GM21390 (cell line): Measurements from ENCODE around the gene PCSK4.
"Not testable (repeated sequence)": the region's sequence is repeated elsewhere in the genome, so short reads cannot be mapped to it uniquely, and the experiment has no call there.

Experiments used
- ATAC-seq: cut with Tn5 transposase; IDR thresholded peaks from one replicate; pipeline ENCODE4 v1.9.1; 2021; ENCODE audit not compliant: unreplicated experiment

The PCSK4 gene

DNA sequence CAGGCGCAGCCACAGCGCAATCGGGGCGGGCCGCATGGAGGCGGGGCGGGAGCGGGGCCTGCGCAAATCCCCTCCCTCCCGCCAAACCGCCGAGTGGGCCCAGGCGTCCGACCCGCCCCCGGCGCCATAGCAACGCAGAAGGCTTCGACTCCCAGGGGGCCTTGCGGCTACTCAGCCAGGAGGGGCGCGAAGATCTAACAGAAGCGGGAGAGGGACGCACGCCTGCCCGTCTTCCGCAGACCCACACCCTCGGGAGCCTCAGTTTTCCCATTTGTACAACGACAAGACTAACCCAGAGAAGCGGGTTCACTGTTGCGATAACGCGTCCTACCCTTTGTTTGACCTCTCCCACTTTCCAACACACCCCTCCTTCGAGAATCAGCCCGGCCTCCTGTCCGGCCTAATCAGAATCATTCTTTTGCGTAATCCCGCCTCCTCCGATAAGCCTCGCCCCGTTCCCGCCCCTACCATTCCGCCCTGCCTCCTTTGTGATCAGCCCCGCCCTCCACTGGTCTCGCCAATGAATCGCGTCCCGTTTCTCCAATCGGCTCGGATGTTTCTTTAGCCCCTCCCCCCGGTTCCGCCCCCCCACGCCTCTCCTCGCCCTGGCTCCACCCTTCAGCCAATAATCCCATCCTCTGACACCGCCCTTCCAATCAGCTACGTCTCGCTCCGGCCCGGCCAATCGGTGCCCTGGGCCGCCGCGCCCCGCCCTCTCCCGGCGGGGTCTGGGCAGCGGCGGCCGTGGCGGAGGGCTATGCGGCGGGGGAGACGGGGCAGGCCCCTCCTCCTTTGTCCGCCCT lies at the start of gene PCSK4:
Gene PCSK4, minus strand, starts transcription at position 40 of the 803 bp plus-strand sequence. Its CDS starts 4 bp downstream, at position 36.
- ATAC-seq = peak; percentile 83

DNA sequence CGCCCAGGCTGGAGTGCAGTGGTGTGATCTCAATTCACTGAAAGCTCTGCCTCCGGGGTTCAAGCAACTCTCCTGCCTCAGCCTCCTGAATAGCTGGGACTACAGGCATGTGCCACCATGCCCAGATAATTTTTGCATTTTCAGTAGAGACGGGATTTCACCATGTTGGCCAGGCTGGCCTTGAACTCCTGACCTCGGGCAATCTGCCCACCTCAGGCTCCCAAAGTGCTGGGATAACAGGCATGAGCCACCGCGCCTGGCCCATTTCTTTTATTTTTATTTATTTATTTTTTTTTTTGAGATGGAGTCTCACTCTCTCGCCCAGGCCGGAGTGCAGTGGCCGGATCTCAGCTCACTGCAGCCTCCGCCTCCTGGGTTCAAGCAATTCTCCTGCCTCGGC lies 49.6 kb upstream of the PCSK4 start:
- ATAC-seq = not testable (repeated sequence)

DNA sequence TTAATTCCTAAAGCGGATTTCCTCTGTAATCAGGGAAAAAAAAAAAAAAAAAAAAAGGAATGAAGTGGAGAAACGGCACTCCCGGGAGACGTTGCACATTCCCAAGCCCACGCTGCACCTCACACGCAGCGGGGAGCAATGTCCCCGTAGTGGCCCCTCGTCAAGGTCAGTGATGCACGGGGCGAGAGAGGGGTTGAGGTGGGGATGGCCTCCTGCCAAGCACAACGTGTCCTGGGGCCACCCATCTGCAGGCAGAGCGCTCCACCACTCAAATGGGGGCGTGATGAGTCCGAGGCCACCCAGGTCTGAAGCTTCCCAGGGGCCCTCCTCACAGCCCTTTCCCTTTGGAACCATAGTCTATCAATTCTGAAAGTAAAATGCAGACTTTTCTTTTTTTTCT lies 48.8 kb upstream of the PCSK4 start:
- no peak for ATAC-seq

DNA sequence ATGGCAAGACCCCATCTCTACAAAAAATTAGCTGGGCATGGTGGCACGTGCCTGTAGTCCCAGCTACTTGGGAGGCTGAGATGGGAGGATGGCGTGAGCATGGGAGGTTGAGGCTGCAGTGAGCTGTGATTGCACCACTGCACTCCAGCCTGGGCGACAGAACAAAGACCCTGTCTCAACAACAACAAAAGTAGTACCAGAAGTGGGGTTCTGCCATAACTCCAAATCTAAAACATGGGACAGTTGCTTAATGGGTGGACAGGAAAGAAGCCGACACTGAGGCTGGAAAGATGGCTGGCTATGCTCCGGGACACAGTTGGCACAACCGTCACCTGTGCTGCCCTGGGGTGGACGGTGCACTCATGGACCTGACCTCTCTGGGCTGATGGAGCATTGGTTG lies 45.5 kb upstream of the PCSK4 start:
- ATAC-seq = not testable (repeated sequence)

DNA sequence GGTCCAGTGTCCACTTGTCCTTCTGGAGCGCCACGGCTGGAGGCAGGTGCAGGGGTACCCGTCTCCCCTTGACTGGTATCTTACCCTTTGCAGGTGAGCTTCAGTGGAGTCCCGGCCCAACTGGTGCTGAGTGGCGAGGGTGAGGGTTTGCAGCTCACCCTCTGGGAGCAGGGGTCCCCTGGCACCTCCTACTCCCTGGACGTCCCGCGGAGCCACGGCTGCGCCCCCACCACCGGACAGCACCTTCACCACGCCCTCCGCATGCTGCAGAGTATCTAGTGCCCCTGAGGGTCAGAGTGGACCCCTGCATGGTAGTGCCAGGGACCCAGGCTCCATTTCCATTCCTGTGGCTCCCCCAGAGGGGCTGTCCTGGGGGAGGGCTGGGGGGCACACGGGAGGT lies 44.8 kb upstream of the PCSK4 start:
- no peak for ATAC-seq

DNA sequence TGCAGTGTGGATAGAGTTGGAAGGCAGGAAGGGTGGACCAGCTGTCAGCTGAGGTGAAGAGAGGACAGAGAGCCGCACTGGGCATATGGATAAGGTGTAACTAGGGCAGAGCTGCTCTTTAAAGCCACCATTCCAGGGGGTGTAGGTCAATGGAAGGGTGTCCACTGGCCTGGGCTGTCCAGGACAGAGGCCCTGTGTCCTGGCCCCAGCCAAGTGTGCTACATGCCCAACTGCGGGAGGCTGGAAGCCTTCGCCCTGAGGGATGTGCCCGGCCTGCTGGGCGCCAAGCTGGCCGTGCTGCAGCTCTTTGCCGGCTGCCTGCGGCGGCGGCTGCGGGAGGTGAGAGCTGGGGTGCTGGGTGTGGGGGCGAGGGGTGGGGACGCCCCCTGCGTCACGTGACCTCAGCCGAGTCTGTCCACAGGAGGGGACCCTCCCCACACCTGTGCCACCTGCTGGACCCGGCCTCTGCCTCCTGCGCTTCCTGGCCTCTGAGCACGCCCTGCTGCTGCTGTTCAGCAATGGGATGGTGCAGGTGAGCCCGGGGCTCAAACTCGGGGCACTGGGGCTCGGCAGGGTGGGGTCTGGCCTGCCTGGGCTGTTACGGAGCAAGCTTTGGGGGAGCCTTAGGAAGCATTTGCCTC lies 43.5 kb upstream of the PCSK4 start:
- no peak for ATAC-seq

DNA sequence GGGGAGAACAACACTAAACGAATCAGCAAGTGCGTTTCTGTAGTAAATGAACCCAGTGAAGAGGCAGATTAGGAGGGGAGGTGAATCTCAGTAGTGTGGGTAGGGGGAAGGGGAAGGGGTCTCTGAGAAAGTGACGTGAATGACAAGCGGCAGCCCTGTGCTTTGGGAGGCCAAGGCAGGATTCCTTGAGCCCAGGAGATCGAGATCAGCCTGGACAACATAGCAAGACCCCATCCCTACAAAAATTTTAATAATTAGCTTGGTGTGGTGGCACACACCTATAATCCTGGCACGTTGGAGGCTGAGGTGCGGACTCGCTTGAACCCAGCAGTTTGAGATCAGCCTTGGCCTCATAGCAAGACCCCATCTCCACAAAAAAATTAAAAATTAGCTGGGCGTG lies 41.9 kb upstream of the PCSK4 start:
- no peak for ATAC-seq

DNA sequence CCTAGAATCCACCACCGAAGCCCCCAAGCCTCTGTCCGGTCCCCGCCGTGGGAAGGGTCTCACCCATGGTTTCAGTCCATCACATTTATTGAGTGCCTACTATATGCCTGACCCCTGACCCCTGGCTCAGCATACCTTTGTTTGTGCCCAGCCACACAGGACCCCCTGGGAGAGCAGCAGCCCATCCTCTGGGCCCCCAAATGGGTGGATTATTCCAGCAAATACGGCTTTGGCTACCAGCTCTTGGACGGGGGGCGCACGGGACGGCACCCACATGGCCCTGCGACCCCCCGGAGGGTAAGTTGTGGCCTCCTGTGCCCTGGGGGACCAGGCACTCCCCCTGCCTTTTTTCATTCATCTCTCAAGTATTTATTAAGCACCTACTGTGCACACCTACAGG lies 41.4 kb upstream of the PCSK4 start:
- ATAC-seq = no peak

DNA sequence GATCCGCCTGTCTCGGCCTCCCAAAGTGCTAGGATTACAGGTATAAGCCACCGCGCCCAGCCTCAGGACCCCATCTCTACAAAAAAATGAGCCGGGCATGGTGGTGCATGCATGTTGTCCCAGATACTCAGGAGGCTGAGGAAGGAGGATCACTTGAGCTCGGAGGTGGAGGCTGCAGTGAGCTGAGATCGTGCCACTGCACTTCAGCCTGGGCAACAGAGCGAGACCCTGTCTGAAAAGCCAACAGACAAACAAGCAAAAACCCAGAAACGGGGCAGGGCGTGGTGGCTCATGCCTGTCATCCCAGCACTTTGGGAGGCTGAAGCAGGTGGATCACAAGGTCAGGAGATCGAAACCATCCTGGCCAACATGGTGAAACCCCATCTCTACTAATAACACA lies 40.7 kb upstream of the PCSK4 start:
- not testable (repeated sequence) for ATAC-seq

DNA sequence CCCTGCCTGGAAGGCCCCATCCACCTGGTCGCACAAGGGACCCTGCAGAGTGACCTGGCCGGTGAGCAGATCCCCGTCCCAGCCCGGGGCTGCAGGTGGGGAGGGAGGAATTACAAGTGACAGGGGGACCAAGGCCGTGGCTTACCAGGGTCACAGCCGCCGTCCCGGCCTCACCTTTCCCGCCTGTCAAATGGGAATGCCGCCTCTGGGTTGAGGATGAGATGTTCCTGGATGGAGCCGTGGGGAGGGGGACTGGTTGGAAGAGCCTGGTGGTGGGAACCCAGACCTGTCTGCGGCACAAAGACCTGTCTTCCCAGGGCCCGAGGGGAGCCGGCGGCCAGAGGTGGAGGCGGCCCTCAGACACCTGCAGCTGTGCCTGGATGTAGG lies 39.3 kb upstream of the PCSK4 start:
- ATAC-seq = no peak

DNA sequence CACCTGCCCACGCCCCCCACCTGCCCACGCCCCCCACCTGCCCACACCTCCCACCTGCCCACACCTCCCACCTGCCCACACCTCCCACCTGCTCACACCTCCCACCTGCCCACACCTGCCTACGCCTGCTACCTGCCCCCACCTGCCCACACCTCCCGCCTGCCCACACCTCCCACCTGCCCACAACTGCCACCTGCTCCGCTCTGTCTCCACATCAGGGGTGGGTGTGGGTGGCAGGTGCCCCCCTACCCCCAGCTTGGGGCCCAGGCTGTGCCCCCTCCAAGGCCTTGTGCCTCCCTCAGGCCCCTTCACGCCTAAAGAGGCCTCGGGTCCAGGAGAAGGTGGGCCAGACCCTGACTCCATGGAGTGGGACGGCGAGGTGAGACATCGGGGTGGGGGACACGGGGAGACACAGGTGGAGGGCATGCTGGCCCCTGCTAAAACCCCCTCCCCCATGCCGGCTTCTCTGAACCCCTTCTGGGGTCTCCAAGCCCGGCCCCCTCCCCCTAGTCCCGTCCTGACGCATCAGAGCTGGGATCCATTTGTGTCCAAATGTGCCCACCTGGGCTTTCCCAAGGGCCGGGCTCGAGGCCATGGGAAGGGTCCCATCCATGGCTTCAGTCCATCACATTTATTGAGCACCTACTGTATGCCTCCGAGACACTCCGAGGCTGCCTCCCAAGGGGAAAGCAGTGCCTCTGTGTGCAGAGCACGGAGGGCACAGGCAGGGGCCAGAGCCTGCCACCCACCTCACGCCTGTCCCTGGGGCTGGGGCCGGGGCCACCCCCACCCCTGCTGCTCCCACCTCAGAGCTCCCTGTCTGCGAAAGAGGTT lies 38.7 kb upstream of the PCSK4 start:
- no peak for ATAC-seq

DNA sequence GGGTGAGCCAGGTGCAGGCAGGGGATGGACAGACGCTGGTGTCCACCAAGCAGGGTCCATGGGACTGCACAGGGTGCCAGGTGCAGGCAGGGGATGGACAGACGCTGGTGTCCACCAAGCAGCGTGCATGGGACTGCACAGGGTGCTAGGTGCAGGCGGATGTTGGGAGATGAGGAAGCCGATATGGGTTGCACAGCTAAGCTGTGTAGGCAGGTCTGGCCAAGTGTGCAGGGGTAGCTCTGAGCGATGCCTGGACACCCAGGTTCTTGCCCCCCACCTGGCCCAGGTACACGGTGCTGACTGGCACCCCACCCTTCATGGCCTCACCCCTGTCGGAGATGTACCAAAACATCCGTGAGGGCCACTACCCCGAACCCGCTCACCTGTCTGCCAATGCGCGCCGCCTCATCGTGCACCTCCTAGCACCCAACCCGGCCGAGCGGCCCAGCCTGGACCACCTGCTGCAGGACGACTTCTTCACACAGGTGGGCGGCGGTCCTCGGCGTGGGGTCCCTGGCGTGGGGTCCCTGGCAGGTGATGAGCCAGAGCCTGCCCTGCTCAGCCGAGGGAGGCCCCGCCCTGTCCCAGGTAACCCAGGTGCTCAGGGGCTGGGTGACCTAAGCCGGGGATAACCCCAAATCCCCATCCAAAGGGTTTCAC lies 37.6 kb upstream of the PCSK4 start:
- ATAC-seq = no peak

DNA sequence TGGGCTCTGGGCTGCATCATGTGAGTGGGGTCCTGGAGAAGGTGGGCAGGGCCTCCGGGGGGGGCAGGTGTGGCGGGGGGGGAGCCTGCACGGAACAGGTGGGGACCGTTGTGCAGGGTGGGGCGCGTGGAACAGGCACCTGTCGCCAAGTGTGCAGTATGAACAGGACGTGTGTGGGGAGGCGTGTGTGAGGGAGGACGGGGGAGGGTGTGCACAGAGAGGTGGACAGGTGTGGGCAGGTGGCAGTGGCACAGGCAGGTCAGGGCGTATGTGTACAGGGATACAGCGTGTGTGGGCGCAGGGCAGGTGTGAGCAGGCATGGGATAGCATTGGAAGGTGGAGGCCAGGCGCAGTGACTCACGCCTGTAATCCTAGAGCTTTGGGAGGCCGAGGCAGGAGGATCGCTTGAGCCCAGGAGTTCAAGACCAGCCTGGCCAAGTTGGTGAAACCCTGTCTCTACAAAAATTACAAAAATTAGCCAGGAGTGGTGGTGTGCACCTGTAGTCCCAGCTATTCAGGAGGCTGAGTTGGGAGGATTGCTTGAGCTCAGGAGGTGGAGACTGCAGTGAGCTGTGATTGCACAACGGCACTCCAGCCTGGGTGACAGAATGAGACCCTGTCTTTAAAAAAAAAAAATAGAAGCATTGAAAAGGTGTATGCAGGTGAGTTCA lies 37.0 kb upstream of the PCSK4 start:
- ATAC-seq = no peak

DNA sequence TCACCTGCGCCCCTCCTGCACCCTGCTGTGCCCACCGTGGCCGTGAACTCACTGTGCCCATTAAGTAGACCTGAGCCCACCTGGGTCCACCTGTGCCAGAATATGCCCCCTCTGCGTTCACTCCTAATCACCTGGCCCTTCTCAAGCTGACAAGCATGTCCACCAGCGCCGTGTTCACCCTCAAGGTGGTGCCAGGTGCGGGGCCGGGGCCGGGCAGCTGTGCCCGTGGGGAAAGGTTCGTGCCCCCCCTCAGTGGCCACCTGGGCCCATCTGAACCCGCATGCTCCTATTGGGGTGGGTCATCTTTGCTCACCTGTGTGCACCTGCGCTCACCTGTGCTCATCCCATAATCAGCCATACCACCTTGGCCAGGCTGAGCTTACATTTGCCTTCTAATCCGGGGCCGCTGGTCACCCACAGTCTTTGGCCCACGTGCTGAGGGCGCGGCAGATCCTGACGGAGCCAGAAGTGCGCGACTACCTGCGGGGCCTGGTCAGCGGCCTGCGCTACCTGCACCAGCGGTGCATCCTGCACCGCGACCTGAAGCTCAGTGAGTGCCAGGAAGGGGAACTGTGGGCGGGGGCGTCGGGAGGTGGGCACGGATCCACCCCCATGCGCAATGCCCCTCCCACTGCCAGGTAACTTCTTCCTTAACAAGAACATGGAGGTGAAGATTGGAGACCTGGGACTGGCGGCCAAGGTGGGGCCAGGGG lies 36.1 kb upstream of the PCSK4 start:
- ATAC-seq = no peak

DNA sequence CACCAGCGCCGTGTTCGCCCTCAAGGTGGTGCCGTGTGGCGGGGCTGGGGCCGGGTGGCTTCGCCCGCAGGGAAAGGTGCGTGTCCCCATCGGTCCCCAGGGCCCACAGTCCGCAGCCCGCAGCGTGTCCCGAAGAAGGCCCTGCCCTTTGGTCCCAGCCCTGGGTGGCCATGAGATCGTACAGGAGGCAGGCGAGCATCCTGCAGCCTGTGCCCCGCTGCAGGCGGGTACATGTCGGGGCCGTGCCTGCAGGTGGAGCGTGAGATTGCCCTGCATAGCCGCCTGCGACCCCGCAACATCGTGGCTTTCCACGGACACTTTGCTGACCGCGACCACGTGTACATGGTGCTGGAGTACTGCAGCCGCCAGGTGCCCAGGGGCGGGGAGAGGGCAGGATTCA lies 35.2 kb upstream of the PCSK4 start:
- ATAC-seq = no peak

DNA sequence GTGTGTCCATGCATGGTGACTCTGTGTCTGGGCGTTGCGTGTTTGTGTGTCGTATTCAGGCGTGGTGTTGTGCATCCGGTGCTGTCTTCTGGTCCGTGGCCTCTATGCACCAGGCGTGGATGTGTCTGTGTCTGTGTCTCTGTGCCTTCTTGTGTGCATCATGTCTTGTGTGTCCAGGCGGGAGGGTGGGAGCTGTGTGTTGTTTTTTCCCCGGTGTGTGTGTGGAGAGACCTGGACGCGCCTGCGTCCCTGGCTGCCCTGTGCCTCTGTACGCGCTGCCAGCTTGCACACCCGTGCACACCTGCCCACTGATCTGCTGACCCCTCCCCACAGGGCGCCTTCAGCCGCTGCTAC lies 34.8 kb upstream of the PCSK4 start:
- ATAC-seq = no peak

DNA sequence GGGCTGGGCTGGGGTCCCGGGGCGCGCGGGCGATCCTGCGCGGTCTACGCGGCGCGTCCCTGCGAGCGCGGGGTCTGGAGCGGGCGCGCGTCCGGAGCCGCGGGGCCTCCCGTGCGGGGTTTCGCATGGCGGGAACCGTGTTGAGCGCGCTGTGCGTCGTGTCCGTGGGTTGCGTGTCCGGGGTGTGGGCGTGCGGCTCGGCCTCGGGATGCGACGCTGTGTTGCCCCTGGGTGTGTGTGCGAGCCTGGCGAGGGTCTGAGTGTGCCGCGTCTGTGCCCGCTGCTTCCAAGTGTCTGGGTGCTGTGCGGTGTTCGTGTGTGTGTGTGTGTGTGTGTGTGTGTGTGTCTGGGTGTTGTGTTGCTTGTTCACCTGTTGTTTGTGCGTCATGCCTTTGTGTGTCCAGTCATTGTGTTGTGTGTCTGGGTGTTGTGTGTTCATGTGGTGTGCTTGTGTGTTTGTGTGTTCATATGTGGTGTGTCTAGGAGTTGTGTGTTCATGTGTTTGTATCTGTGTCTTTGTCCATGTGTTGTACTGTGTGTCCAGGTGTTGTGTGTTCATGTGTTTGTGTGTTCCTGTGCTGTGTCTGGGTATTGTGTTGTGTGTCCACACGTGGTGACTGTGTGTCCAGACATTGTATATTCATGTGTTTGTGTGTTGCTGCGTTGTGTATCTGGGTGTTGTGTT lies 34.3 kb upstream of the PCSK4 start:
- no peak for ATAC-seq

DNA sequence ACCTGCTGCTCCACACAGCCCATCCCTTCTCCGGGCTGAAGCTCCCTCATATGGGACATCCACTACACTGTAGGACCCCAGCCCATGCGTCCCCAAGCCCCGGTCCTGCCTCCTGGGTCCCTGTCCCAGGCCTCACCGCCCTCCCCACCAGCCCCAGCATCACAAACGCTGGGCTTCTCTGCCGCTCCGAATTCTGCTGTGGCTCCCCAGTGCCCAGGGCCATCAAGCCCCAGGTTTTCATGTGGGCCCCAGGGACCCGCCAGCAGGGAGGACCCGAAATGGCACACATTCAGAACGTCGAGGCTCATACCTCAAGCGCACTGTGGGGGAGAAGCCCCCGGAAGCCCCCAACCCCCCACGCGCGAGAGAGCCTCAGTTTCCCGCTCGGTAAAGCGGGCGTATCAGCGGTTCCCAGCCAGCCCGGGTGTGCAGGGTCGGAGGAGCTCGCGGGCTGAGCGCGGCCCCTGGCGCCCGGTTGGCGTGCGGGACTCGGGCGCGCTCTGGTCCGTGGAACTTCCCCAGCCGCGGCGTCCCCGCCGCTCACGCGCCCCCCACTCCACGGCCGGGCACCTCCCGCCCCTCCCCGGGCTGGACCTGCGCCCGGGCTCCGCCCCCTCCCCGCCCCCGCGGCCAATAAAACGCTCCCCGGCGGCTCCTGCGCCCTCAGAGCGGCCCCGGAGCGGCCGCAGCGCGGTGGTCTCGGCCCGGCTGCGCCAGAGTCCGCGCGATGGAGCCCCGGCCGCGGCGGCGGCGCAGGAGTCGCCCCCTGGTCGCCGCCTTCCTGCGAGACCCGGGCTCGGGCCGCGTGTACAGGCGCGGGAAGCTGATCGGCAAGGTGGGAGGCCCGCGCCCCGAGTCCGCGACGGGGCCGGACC lies 33.5 kb upstream of the PCSK4 start, which contains the start of gene PLK5:
Gene PLK5, plus strand, starts transcription at position 666 of the 875 bp plus-strand sequence. CDS start 2,920 bp downstream, outside the sequence.
- no peak for ATAC-seq
